Large intestine (tissue), 12 donors: ENCODE results near the gene MTMR1. TPM values are rescaled to one million over a fixed set of nuclear protein-coding genes. Genes with fewer than 3 reads are reported as not detected.

ENCODE experiments used
- DNase-seq, 2 donors: peaks; one replicate each; pipeline versions ENCODE4 v3.0.0 to v3.0.0-alpha.2; 2013
- H3K27ac ChIP-seq: one replicate; pipeline ENCODE4 v1.5.1; 2013; ENCODE audit warnings: low read length
- H3K27me3 ChIP-seq: 2 replicates; pipeline ENCODE4 v1.6.1; 2013; ENCODE audit warnings: low read length; ENCODE audit not compliant: control insufficient read depth, insufficient read depth
- H3K36me3 ChIP-seq: 2 replicates; pipeline ENCODE4 v1.6.1; 2013; ENCODE audit warnings: low read length; ENCODE audit not compliant: control insufficient read depth, insufficient read depth
- H3K4me1 ChIP-seq: one replicate; pipeline ENCODE4 v1.6.1; 2013; ENCODE audit warnings: low read length; ENCODE audit not compliant: control insufficient read depth, insufficient read depth
- H3K4me3 ChIP-seq: one replicate; pipeline ENCODE4 v1.5.1; 2013; ENCODE audit warnings: low read length
- H3K9me3 ChIP-seq: one replicate; pipeline ENCODE4 v1.6.1; 2013; ENCODE audit warnings: mild to moderate bottlenecking, low read depth, low read length, moderate library complexity; ENCODE audit not compliant: control insufficient read depth
- WGBS: methylation state at CpG from one replicate; pipeline ENCODE4 v1.1.5; 2013; ENCODE audit warnings: low lambda C conversion rate; ENCODE audit not compliant: insufficient coverage; 5-methylcytosine and 5-hydroxymethylcytosine counted together
- long read RNA-seq, 11 donors: transcript quantifications; one replicate each; lab custom pipeline, GENCODE V29; 2026
- polyA plus RNA-seq: library from polyadenylated mRNA; unstranded; fragments of 120-200 nt; gene quantifications from one replicate; pipeline ENCODE4 v1.2.1, GENCODE V29; 2013

MTMR1 gene
- polyA plus RNA-seq, result 19.5 TPM
- long read RNA-seq, donor 1, partial matches to known transcripts, result 9 of 9 reads
- long read RNA-seq, donor 1, other reads (novel, unspliced or antisense), result 0 of 9 reads
- long read RNA-seq, donor 2, full-length matches to known transcripts, result 1 of 1 reads
- long read RNA-seq, donor 2, partial matches to known transcripts, result 0 of 1 reads
- long read RNA-seq, donor 2, other reads (novel, unspliced or antisense), result 0 of 1 reads
- long read RNA-seq, donor 3, result 0 reads
- long read RNA-seq, donor 4, result 0 reads
- long read RNA-seq, donor 5, result 0 reads
- long read RNA-seq, donor 6, partial matches to known transcripts, result 5 of 5 reads
- long read RNA-seq, donor 6, other reads (novel, unspliced or antisense), result 0 of 5 reads
- long read RNA-seq, donor 7, full-length matches to known transcripts, result 1 of 1 reads
- long read RNA-seq, donor 7, partial matches to known transcripts, result 0 of 1 reads
- long read RNA-seq, donor 7, other reads (novel, unspliced or antisense), result 0 of 1 reads
- long read RNA-seq, donor 8, full-length matches to known transcripts, result 1 of 1 reads
- long read RNA-seq, donor 8, partial matches to known transcripts, result 0 of 1 reads
- long read RNA-seq, donor 8, other reads (novel, unspliced or antisense), result 0 of 1 reads
- long read RNA-seq, donor 9, result 0 reads
- long read RNA-seq, donor 10, result 0 reads
- long read RNA-seq, donor 11, full-length matches to known transcripts, result 1 of 1 reads
- long read RNA-seq, donor 11, partial matches to known transcripts, result 0 of 1 reads
- long read RNA-seq, donor 11, other reads (novel, unspliced or antisense), result 0 of 1 reads

DNA sequence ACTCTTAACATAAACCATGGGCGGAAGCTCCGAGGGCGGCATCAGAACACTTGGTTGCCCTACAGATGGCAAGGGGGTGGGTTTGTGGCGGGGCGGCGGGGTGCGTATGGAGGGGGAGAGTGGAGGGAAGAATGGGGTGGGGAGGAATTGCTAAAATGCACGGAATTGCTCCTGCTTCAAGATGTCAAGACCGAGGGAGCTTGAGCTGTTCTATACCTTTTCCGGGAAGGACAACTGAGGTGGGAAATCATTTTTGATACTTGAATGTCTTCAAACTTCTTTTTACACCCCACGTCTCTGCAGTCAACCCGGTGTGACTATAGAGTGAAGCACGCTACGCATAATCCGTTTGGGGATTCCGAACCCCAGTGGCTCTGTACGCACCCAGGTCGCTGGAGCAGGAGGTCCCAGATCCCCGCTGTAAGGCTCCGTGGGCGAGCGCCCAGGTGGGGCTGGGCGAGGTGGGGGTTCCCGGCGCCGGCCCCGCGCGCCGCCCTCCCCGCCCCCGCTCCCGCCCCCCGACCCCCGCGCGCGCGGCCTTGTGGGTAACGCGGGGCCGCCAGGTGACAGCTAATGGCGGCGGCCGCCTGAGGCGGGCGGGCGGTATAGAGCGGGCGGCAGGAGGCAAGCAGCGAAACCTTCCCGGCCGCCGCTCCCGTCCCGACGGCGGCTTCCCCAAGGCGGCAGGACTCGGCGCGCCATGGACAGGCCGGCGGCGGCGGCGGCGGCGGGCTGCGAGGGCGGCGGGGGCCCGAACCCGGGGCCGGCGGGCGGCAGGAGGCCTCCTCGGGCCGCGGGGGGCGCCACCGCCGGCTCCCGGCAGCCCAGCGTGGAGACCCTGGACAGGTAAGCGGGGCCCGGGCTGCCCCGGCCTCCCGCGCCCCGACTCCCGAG lies at the start of gene MTMR1:
Gene MTMR1, plus strand, starts transcription at position 566 of the 894 bp plus-strand sequence. Its CDS starts 135 bp downstream, at position 701.
- Histone ChIP-seq H3K36me3 (no peaks in the 10 kb centered on the region), H3K27ac (peak within 1 kb of the TSS; percentile 72), H3K9me3 (no peaks in the 10 kb centered on the region), H3K4me1 (no peaks in the 10 kb centered on the region), H3K4me3 (peak within 1 kb of the TSS; percentile 64), H3K27me3 (no peaks in the 10 kb centered on the region)
- no CpG with 5 or more reads among the region's 92 CpGs for WGBS
- peak in 1 of 2 donors; percentile 36 for DNase-seq

DNA sequence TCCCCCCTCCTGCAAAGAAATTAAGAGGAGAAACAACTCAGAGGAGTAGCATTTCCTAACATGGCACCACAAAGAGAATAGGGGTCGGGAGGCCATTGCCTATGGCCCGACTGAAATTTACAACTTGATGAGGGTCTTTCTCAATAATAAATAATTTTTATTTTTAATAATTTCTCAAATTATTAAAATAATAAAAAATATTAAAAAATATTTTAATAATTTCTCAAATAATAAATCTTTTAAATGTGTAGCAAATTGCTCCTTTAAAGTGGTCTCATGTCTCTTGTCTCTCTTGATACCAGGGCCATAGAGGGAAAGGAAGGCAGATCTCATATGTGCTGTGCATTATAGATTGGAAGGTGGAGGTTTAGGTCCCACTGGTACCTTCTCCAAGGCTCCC lies 49.2 kb upstream of the MTMR1 start:
- Histone ChIP-seq H3K27ac (no peak overlapping the region), H3K9me3 (no peaks in the 10 kb centered on the region), H3K4me1 (no peaks in the 10 kb centered on the region), H3K27me3 (no peaks in the 10 kb centered on the region), H3K36me3 (peaks cover 10% of the 10 kb centered on the region), H3K4me3 (no peak overlapping the region)
- DNase-seq, result no peak
- WGBS, result no CpG with 5 or more reads among the region's 2 CpGs

DNA sequence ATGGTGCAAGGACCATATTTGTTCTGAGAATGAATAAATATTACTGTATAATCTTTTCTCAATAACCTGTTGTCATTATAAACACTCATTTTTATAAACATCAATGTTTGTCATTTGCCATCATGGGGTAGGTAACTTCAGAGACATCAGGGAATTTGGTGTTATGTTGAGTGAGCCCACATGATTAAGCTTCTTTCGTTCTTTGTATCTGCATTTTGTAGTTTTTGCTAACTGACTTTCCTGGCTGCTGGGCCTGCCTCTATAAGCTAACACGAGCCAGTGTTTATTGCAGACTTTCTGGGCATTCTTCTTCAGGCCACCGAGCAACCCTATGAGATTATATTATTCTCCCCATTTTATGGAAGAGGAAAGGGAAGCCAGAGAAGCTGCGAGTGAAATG lies 48.8 kb upstream of the MTMR1 start:
- H3K9me3 ChIP-seq, result no peaks in the 10 kb centered on the region
- no peaks in the 10 kb centered on the region for H3K4me1 ChIP-seq
- no peaks in the 10 kb centered on the region for H3K27me3 ChIP-seq
- no CpG with 5 or more reads among the region's 4 CpGs for WGBS
- H3K27ac ChIP-seq, result no peak overlapping the region
- peaks cover 10% of the 10 kb centered on the region for H3K36me3 ChIP-seq
- H3K4me3 ChIP-seq, result no peak overlapping the region
- no peak for DNase-seq

DNA sequence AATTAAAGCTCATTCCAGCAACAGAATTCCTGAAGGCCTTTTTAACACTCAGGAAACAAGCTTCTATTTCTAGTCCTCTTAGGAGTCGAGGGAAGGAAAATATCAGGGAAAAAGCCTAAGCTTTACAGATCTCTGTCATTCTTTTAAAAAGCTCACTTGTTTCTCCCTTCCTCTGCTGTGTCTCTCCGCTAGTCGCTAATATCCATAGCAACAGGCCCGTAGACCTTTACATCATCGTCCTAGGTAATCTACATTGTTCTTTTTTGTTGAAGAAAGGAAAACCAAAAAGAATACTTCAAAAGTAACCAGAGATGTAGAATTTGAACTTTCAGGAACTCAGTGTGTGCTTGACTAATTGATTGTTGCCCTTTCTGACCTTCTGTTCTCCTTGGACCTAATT lies 45.9 kb upstream of the MTMR1 start:
- no peaks in the 10 kb centered on the region for H3K9me3 ChIP-seq

DNA sequence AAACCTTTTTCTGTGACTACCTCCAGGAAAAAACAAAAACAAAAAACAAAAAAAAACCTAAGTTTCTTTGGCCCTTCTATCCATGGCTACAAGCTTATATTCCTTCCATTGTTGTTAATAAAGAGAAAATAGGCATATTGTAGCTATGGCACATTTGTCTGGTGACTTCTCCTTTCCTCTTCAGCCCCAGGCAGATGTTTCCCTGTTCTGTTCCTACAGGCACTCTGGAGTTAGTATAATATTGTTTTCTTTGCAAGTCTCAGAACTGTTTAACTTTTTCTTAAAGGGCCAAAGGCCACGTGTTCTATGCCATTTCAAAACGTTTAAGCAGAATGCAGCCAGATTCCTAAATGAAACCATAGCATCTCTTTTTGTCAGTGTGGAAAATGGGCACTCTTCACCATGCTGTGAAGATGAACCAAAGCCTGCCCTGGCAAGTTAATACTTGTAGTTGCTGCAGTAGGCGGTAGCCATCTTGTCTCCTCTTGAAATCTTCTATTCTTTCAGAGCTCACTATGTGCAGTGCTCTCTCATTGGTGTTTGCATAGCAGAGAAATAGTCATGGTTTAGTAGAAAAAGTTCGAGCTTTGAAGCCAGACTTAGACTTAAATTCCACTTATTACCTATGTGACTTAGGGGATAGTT lies 44.8 kb upstream of the MTMR1 start:
- no peak for DNase-seq
- Histone ChIP-seq H3K4me1 (no peaks in the 10 kb centered on the region), H3K9me3 (no peaks in the 10 kb centered on the region), H3K4me3 (no peak overlapping the region), H3K27me3 (no peaks in the 10 kb centered on the region), H3K27ac (no peak overlapping the region), H3K36me3 (peaks cover 12% of the 10 kb centered on the region)
- no CpG with 5 or more reads among the region's 4 CpGs for WGBS

More for the DNA sequence above, 45.9 kb upstream of the MTMR1 start:
- H3K36me3 ChIP-seq, result peaks cover 14% of the 10 kb centered on the region
- WGBS, result no CpG with 5 or more reads among the region's 5 CpGs
- H3K4me1 ChIP-seq, result no peaks in the 10 kb centered on the region
- no peaks in the 10 kb centered on the region for H3K27me3 ChIP-seq
- no peak overlapping the region for H3K4me3 ChIP-seq
- H3K27ac ChIP-seq, result no peak overlapping the region
- DNase-seq, result no peak

DNA sequence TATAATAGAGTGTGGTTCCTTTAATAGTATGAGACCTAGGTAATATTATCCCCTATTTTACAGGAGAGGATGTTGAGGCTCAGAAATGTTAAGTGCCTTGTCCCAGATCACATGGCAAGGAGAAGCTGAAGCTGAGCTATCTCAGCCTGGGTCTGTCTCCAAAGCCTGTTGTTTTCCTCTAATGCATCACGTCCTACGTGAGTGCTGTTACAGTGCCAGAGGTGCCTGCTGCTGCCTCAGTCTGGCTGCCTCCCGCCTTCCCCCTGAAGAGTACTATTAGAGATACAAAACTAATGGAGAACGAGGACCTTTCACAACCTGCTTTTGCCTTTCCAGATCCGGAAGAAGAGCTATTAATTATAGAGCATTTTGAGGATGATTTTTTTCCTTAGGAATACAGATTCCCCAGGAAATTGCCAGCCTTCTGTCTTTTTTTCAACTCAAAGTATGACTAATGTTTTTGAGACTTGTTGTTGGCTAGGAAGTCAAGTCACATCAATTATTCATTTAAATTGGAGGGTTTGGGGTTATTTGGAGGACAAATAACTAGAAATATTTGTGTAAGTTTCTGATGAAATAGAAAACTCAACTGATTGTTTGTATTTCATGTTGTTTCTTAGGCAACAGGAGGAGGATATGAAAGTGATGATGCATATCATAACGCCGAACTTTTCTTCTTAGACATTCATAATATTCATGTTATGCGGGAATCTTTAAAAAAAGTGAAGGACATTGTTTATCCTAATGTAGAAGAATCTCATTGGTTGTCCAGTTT lies 43.9 kb upstream of the MTMR1 start:
- no peaks in the 10 kb centered on the region for H3K4me1 ChIP-seq
- H3K9me3 ChIP-seq, result no peaks in the 10 kb centered on the region
- H3K4me3 ChIP-seq, result no peak overlapping the region
- peaks cover 16% of the 10 kb centered on the region for H3K36me3 ChIP-seq
- no peak overlapping the region for H3K27ac ChIP-seq
- peak in 1 of 2 donors; percentile 2 for DNase-seq
- WGBS, result no CpG with 5 or more reads among the region's 8 CpGs
- H3K27me3 ChIP-seq, result no peaks in the 10 kb centered on the region

DNA sequence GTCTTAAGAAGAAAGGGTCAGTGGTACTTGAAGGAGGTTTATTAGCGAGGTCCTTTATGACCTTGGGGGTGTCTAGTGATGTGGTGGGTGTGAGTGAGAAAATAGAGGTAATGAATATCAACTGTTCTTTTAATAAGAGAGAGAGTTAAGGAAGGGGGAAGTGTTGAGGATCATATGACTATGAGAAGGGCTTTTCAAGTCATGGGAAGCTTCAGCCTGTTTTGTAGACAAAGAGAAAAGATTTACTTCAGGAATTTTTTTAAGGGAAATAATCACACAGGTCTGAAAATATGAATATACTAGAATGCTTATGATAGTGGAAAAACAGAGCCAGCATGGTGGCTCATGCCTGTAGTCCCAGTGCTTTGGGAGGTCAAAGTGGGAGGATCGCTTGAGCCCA lies 41.3 kb upstream of the MTMR1 start:
- DNase-seq, result no peak
- 100% methylated on average over 1 of the region's 2 CpGs for WGBS
- Histone ChIP-seq H3K4me1 (no peaks in the 10 kb centered on the region), H3K36me3 (peaks cover 15% of the 10 kb centered on the region), H3K27ac (no peak overlapping the region), H3K4me3 (no peak overlapping the region), H3K27me3 (no peaks in the 10 kb centered on the region), H3K9me3 (no peaks in the 10 kb centered on the region)

DNA sequence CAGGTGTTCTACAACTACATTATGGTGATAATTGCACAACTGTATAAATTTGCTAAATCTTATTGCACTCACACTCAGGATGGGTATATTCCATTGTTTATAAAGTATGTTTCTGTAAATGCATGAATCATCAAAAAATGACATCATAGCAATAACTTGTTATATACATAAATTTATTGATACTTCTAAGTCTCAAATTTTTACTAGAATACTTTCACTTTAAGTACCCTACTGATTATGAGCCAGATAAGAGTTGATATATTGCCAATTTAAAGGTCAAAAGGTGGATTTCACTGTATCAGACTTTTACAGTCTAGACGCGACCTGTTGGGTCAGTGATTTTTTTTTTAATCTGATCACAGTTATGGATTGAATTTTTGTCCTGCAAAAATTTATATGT lies 37.4 kb upstream of the MTMR1 start:
- Histone ChIP-seq H3K27ac (no peak overlapping the region), H3K4me3 (no peak overlapping the region), H3K27me3 (no peaks in the 10 kb centered on the region), H3K9me3 (no peaks in the 10 kb centered on the region), H3K36me3 (peaks cover 15% of the 10 kb centered on the region), H3K4me1 (no peaks in the 10 kb centered on the region)
- WGBS, result no CpG with 5 or more reads among the region's 2 CpGs
- DNase-seq, result no peak

DNA sequence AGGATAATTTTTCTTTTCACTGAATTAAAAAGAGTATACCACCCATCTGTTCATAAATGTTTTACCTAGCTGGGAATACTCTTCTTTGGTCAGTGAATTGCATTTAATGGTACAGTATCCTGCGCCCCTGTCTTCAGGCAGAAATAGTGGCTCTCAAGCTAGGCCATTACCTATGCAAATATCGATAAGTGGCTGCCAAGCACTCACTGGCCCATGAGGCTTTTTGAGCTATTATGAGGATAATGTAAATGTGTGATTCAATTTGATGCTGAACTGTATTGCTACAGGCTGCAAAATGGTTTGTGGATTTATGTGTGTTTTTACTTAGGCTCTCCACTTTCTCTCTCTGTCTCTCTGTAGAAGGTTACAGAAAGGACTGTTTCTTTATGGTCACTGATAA lies 30.1 kb upstream of the MTMR1 start:
- no CpG with 5 or more reads among the region's 2 CpGs for WGBS
- peaks cover 15% of the 10 kb centered on the region for H3K36me3 ChIP-seq
- H3K4me3 ChIP-seq, result no peak overlapping the region
- H3K27me3 ChIP-seq, result no peaks in the 10 kb centered on the region
- no peaks in the 10 kb centered on the region for H3K4me1 ChIP-seq
- no peak for DNase-seq
- no peaks in the 10 kb centered on the region for H3K9me3 ChIP-seq
- H3K27ac ChIP-seq, result no peak overlapping the region
